NCI-H1930 (cell line): ENCODE results near the gene GNB3.
"Not testable (repeated sequence)": the region's sequence is repeated elsewhere in the genome, so short reads cannot be mapped to it uniquely, and the experiment has no call there.

ENCODE experiments used
- DNase-seq, 2 experiments: peaks; one replicate each; lab custom pipeline; 2025; lab: John Stamatoyannopoulos, UW

The GNB3 gene

DNA sequence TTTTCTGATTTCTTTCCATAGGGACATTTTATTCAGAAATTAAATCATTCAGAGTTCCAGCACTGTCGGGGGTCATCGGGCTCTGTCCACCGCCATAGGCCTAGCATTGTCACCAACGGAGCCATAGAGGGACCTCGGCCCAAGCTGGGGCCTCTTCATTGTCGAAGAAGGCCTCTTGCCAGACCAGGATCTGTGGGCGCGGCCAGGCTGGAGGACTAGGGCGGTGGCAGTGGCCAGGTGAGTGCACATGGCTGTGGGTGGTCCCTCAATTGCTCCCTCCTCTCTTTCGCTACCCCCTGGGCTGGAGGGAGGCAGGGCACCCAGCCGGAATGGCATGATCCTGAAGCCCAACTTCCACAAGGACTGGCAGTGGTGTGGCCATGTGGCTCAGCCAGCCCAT is 43.0 kb downstream of the GNB3 start:
- DNase-seq, result no peak

- DNase-seq, result no peak
These were observed 43.8 kb downstream of the GNB3 start for GRCh38 chr12:6884539-6884938.

- not testable (repeated sequence) for DNase-seq
These were observed 45.7 kb downstream of the GNB3 start for GRCh38 chr12:6886206-6886999.

DNA sequence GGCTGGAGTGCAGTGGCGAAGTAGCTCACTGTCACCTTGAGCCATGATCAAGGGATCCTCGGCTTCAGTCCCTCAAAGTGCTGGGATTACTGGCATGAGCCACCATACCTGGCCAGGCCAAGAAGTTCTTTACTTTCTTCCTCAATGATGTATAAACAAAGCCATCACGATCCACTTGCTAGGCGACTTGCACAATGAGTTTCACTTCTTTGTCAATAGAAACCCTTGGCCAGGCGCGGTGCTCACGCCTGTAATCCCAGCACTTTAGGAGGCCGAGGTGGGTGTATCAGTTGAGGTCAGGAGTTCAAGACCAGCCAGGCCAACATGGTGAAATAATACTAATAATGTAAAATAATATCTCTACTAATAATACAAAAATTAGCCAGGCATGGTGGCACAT is 46.7 kb downstream of the GNB3 start:
- DNase-seq, result no peak

DNA sequence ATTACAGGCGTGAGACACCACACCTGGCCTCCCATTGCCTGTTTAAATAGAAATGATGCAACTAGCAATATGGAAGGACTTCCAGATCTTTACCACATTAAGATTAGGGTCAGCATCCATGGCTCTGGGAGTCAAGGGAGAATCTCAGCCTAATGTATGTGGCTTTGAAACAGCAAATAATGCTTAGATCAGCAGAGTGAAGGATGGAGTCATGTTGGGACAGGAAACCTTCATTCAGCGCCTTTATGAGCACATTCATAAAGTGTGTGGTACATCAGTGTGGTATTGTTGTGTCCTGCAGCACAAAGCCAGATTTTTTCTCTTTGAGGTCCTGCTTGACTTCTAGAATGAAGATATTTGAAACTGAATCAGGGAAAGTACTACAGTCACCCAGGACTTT is 47.6 kb downstream of the GNB3 start:
- DNase-seq, result no peak

DNA sequence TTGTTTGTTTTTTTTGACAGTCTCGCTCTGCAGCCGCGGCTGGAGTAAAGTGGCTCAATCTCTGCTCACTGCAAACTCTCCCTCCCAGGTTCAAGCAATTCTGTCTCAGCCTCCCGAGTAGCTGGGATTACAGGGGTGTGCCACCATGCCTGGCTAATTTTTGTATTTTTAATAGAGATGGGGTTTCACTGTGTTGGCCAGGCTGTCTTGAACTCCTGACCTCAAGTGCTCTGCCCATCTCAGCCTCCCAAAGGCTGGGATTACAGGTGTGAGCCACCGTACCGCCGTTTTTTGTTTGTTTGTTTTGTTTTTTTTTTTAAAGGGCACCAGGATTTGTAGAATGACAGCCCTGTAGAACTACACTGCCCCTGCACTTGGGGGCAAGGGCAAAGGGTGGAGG is 48.1 kb downstream of the GNB3 start:
- DNase-seq, result not testable (repeated sequence)

DNA sequence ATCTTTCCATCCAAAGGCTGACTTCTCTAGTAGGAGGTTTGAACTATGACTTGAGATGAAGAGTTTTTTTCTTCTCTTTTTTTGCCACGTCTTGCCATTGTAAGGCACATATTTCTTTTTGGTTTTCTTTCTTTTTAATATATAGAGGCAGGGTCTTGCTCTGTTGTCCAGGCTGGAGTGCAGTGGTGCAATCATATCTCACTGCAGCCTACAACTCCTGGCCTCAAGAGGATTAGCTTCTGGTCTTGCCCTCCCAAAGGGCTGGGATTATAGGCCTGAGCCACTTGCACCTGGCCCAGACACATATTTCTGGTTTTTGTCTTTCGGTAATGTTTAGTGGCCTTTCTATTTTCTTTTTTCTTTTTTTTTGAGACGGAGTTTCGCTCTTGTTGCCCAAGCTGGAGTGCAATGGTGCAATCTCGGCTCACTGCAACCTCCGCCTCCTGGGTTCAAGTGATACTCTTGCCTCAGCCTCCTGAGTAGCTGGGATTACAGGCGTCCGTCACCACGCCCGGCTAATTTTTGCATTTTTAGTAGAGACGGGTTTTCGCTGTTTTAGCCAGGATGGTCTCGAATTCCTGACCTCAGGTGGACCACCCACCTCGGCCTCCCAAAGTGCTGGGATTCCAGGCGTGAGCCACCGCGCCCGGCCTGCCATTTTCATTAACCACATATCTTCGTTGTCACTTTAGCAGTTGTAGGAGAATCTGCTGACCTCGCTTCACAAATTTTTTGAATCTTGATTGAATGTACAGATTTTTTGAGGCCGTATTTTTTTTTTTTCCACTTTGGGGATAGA is 49.2 kb downstream of the GNB3 start:
- DNase-seq, result not testable (repeated sequence)

- peak; percentile 96 to 99 for DNase-seq
These were observed 50.3 kb downstream of the GNB3 start for GRCh38 chr12:6890789-6891645.

GRCh38 chr12:6891646-6892001 is 50.9 kb downstream of the GNB3 start:
- DNase-seq, result no peak

GRCh38 chr12:6892683-6893082 is 52.0 kb downstream of the GNB3 start:
- not testable (repeated sequence) for DNase-seq

- no peak for DNase-seq
These were observed 53.6 kb downstream of the GNB3 start for GRCh38 chr12:6894321-6894720.
